GM18511 (cell line): ENCODE results near the gene SETD1A.
"Not testable (repeated sequence)": the region's sequence is repeated elsewhere in the genome, so short reads cannot be mapped to it uniquely, and the experiment has no call there.

Source experiments
- ATAC-seq: cut with Tn5 transposase; IDR thresholded peaks from one replicate; pipeline ENCODE4 v1.9.1; 2021; ENCODE audit warnings: mild to moderate bottlenecking, moderate library complexity; ENCODE audit not compliant: unreplicated experiment

The SETD1A gene

DNA sequence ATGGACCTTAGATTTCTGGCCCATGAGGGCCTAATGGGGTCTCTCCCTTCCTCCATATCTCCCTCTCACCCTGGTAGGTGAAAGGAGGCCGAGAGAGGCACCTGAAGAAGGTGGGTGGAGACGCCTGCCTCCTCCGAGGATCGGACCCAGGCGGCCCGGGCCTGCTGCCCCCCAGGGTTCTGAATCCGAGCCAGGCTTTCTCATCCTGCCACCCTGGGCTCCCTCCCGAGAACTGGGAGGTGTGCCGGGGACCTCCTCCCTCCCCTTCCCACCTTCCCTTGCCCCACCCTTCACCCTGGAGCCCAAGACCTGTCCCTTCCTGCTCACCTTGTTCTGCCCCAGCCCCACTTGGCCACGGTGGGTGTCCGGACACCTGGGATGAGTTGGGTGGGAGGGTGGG lies 29.2 kb upstream of the SETD1A start:
- ATAC-seq: no peak

DNA sequence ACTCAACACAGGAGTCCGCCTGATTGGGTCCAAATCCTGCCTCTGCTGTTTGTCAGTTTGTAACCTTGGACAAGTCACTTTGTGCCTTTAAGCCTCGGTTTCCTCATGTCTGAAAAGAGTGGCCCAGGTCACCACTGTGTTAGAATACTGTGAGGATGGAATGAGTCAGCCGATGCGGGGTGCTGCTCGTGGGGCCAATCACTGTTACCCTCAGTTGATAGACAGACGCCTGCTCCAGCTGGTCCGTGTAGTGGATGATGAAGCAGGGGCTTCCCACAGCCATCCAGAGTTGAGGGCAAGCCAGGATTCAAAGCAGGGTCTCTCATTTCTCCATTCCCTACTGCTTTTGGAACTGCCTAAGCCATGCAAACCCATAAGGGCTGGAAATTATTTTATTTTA lies 28.4 kb upstream of the SETD1A start:
- no peak for ATAC-seq

DNA sequence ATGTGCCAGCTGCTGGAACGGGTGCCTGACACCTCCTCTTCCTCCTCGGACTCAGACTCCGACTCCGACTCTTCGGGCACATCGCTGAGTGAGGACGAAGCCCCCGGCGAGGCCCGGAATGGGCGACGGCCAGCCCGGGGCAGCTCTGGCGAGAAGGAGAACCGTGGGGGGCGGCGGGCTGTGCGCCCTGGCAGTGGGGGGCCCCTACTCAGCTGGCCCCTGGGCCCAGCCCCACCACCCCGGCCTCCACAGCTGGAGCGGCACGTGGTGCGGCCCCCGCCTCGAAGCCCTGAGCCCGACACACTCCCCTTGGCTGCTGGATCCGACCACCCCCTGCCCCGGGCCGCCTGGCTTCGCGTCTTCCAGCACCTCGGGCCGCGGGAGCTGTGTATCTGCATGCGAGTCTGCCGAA lies 27.4 kb upstream of the SETD1A start:
- ATAC-seq: no peak

DNA sequence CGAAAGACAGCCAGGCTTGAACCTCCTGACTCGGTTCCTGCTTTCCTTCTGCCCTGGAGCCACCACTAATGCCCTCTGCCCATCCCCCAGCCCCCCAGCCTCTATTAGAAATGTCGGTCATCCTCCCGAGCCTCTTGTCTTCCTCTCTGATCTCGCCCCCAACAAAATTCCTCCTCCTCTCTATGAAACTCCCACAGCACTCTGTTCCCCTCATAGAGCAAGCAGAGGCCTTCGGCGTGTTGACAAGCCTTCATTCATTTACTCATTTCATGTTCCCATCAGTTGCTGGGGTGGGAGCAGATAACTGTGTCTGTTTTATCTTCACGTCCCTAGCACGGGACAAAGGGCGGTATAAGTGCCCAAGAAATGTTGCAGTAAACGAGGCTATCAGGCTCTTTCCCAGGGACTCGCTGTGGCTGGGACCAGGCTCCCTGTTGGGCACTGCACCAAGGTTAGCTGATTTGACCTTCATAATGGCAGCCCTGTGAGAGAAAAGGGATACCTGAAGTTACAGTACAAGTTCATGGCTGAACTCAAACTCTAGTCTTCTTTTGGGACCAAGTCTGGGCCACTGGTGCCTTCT lies 26.4 kb upstream of the SETD1A start:
- ATAC-seq: no peak

DNA sequence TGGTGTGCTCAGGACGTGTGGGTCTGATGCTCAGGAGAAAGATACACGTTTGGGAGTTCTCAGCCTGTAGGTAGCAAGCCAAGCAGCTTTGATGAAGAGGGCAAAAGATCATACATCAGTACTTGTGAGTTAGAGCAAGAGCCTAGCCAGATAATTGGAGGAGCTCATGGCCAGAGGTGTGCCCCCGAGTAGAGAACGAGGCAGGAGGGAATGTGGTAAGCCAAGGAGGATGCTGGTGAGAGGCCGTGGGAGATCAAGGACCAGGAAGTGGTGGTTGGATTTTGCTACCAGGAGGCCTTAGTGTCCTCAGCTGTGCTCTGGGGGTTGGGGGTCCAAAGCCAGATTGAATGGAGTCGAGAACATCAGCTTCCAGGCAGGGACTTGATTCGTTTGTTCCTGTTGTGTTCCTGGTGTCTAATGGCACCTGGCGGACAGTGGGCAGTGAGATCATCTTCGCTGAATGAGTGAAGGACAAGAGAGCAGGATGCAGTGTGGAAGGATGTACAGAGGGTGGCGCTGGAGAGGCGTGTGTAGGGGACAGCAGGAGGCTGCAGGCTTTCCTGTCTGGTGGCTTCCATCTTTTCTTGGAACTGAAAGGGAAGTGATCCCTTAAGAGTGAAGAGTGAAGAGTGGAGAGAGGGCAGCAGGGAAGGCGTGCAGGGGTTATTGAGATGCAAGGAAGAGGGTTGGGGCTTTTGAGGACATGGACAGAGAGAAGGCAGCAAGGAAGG lies 22.6 kb upstream of the SETD1A start:
- no peak for ATAC-seq

DNA sequence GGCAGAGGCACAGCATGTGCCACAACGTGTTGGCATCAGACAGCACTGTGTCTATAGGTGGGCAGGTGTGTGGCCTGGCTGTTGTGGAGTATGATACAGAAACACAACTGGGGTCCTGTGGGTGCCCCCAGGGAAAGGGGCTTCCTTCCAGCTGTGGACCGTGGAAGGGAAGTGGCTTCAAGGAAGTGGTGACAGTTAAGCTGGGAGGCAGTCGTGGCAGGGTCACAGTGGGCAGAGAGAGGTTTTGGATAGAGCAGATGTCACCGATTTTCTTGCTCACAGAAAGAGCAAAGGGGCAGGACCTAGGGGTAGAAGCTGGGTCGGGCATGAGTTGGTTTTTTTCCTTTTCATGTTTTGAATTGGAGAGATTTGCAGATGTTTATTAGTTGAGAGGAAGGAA lies 19.9 kb upstream of the SETD1A start:
- no peak for ATAC-seq

DNA sequence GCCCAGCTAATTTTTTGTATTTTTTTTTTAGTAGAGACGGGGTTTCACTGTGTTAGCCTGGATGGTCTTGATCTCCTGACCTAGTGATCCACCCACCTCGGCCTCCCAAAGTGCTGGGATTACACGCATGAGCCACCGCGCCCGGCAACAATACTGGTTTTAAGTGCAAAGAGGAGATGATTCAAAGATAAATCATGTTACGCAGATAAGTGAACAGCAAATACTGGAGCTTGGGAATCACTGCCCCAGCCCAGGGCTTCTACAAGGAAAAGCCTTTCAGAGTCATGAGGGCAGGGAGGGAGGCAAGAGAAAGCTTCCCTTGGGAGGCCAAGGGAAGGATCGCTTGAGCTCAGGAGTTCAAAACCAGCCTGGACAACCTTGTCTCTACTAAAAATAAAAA lies 18.0 kb upstream of the SETD1A start:
- ATAC-seq: not testable (repeated sequence)

DNA sequence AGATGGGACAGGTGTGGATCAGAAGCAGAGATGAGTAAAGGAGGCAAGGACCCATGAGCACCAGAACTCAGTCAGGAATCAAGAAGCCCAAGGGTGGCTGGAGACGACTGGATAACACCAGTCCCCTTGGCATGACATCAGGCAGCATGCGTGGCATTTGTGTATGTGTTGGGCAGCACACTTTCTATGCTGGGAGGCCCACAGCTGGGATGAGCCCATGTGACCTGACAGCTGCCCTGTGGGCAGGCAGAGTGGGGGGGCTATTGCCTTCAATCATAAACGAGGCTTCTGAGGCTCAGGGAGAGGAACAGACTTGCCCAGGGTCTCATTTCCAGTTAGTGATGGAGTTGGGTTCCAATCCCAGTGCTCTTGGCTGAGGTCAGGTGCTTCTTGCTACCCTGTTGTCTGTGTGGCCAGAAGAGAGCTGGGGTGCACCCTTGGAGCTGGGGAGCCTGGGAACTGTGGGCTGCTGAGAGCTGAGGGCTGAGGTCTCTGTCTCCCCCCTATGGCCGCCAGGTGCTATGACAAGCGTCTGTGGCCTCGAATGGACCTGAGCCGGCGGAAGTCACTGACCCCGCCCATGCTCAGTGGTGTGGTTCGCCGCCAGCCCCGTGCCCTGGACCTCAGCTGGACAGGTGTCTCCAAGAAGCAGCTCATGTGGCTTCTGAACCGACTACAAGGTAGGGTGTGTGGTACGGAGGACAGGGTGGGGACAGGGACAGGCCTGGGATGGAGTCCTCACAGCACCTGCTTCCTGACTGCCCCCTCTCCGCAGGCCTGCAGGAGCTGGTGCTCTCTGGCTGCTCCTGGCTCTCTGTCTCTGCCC lies 15.7 kb upstream of the SETD1A start:
- peak; percentile 96 for ATAC-seq

DNA sequence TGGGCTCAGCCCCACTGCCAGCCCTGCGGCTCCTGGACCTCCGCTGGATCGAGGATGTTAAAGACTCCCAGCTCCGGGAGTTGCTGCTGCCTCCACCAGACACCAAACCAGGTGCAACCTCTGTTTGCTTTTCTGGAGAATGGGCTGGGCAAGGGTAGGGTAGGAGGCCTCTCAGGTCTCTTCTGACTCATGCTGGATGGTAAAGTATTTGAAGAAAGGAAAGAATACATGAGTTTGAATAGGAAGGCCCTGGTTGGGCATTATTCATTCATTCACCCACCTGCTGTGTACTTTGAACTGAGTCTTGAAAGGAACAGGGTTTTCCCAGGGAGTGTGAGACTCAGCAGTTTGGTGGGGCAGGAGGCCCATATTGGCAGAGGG lies 15.1 kb upstream of the SETD1A start:
- ATAC-seq: no peak

DNA sequence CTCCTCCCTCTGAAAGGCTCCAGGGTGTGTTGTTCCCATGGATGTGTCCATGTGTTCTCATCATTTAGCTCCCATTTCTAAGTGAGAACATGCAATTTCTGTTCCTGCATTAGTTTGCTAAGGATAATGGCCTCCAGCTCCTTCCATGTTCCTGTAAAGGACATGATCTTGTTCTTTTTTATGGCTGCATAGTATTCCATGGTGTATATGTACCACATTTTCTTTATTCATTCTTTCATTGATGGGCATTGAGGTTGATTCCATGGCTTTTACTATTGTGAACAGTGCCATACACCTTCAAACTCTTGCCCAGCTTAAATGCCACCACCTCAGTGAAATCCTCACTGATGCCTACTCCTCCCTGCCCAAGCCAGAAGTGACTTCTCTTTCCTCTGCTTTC lies 13.2 kb upstream of the SETD1A start:
- ATAC-seq: no peak

DNA sequence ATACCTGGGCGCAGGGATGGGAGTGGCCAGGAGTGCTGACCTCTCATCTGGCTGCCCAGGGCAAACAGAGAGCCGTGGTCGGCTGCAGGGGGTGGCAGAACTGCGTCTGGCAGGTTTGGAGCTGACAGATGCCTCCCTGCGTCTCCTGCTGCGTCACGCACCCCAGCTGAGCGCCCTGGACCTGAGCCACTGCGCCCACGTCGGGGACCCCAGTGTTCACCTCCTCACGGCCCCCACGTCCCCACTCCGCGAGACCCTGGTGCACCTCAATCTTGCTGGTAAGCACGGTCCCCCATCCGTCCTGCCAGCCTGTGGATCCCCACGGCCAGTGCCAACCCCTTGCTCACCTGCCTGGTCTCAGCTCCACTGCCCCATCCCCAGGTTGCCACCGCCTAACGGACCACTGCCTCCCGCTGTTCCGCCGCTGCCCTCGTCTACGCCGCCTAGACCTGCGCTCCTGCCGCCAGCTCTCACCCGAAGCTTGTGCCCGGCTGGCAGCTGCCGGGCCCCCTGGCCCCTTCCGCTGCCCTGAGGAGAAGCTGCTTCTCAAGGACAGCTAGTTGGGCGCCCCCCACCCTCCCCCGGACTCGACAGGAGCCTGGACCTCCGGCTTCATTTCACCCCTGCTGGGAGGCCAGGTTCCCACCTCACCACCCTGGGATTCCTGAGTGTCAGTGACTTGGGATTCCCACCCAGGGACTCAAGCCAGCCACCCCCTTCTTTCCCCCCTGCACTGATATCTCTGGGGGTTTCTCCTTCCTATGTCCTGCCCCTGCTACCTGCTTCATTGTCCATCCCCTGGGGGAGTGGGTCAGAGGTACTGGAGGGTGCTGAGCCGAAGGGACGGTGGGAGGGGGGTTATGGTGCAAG lies 10.6 kb upstream of the SETD1A start:
- ATAC-seq: no peak

DNA sequence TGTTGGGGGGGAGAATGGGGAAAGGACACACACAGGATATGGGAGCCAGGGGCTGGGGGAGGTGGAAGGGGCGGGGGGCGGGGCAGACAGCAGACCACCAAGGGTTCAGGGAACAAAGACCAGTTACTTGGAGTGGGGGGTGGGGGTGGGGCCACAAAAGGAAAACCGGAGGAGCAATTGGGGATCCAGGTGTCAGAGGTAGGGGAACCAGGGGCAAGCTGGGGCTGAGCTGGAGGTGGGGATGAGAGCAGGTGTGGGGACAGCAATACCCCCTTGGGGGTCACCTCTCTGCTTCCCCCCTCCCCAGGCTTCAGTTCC lies 10.1 kb upstream of the SETD1A start:
- ATAC-seq: no peak

DNA sequence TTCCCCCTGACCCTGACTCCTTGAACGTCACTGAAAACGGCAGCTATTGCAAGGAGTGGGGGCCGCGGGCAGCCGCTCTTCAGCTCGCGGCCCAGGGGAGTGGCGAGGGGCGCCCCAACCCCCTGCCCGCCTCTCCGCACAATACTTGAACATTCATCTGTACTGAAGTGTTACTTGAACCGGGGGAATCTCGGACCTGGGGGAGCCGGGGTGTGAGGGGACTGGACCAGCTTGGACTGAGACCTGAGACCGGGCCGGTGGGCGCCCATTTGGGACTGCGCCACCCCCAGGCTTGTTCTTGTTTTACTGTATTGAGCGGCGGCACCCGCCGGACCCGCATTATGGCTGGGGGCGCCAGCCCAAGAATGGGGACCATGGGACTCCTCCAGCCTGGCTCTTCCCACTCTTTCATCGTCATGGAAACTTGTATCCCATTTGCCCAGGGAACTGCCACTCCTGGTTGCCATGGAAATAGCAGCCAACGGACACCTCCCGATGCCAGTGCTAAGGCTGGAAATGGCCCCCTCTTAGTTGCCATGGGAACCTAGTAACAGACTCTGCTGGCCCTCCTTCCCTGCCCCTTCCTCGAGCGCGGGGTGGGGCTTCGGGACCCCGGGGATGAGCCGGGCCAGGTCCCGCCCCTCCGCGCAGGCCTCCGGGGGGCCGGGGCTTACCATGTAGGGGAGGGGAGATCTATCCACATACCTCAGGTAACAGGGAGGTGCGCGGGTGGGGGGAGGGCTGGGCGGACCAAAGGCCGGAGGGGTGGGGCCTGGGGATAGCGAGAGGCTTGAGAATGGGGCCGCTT lies 9.5 kb upstream of the SETD1A start:
- ATAC-seq: peak; percentile 12

DNA sequence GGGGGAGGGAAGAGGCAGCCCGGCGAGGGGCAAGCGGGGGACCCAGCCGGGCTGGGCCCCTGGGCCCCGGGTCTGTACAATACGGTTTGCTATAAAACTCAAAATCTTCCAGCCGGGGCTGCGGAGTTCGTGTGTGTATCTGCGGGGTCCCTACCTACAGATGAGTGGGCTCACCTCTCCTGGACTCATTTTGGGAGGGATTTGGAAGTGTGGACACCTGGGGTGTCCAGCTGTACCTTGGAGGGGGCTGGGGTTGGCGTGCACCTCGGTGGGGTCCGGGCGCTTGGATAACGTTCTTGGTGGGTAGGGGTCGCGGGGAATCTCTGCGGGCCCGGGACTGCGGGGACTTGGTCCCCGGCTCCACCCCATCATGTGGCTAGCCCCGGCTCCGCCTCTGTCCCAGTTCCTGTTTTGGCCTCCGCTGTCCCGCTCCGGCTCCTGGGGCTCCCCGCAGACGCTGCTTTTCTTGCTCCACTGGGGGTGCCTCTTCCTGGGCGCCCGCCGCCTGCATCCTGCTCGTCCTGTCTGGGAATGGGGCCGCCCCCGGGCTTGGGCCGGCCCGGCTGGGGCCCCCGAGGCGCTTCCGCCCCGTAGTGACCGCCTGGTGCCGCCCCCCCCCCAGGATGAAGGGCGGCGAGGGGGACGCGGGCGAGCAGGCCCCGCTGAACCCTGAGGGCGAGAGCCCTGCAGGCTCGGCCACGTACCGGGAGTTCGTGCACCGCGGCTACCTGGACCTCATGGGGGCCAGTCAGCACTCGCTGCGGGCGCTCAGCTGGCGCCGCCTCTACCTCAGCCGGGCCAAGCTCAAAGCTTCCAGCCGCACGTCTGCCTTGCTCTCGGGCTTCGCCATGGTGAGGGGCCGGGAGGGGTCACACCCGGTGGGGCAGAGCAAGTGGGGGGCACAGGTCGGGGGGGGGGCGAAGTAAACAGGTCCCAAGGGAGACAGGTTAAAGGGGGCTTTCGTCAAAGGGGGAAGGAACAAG lies 8.6 kb upstream of the SETD1A start, which contains the start of gene ORAI3:
ORAI3 (plus strand) TSS at position 402 of the 983 bp plus-strand sequence; CDS start at position 624, 222 bp downstream.
- peak; percentile 62 for ATAC-seq

DNA sequence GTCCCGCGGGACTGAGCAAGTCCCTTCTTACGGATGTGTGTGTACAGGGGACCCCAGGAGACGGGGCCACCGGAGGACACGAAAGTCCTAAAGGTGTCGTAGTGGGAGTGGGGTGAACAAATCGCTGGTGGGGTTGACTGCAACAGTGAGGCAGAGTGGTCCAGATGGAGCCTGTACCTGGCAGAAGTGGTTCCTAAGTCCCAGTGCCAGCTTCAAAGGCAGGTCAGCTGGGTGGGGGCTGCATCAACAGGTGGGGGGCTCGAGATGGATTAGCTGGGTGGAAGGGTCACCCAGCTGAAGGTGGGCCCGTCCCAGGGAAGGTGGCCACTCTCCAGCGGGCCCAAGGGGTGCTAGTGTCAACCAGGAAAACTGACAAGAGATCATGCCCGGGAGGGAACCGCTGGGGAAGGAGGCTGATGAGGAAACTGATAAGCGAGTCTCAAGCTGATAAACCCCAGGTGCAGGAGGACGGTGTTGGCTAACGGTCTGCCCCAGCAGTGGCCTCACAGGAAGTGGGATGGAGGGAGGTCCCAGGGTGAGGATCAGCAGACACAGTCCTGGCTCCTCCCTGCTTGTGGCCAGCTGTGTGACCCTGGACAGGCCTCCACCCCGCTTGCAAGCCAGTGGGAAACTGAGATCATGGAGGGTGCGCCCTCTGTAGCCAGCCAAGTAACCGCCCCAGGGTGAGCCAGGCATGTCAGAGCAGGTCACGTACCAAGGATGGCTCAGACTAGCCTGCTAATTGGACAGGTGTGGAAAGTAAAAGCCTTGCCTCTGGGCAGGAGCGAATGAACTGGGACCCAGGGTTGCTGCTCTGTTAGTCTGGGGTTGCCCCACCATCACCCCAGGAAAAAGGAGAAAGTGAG lies 7.7 kb upstream of the SETD1A start:
- ATAC-seq: peak; percentile 66

DNA sequence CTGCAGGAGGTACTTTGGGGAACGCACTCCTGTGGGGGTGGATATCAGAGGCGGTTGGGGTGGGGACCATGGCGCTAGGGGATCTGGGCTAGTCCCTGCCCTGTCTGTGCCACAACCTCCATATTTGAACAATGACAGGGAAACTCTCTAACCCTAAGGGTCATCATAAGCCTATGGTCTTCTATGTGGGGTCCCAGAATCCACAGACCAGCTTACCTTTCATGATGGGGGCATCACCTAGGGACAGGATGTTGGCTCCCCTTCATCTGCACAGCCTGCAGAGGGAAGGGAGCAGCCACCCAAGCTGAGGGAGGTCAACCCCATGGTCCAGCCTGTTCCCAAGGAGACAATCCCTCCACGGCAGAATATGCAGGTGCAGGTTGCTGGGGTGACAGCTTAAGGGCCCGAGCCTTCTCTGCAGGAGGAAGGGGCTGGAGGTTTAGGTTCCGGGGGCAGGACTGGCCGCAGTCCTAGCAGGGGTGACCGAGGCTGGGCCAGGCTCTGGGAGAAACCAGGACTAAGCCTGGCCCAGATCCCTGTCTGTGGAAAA lies 7.0 kb upstream of the SETD1A start:
- ATAC-seq: no peak

DNA sequence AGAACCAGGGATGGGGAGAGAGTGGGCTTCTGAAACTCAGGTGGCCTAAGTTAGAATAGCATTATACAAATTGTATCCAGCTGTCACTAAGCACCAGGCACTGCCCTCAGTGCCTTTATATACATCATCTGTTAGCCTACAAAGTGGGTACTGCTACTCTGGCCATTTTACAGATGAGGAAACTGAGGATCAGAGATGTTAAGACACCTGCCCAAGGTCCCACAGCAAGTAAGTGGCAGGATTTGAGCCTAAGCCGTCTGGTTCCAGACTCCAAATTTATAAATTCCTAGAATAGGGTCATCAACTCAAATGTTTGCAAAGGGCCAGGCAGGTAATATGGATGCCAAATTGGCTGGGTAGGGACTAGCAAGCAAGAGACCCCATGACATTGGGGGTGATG lies 6.4 kb upstream of the SETD1A start:
- ATAC-seq: no peak

DNA sequence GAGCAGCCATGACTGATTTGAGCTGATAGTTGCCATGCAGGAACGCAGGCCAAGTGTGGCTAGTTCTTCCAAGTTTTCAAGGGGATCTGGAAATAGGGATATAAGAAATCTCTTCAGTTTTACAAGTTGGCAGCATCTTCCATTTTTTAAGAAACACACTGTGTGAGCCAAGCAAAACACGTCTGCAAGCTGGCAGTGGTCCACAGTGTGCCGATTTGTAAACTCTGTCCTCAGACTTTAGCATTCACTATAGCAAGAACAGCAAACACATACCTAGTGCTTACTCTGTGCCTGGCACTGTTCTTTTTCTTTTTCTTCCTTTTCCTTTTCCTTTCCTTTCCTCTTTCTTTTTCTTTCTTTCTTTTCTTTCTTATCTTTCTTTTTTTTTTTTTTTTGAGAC lies 5.8 kb upstream of the SETD1A start:
- no peak for ATAC-seq
